DMS53 treated with DMSO at 0.1 percent for 48 hours (cell line): ENCODE measurements around the gene FPR3.
"Not testable (repeated sequence)": the region's sequence is repeated elsewhere in the genome, so short reads cannot be mapped to it uniquely, and the experiment has no call there.

Experiments
- DNase-seq: peaks from one replicate; lab custom pipeline; 2025; ENCODE audit not compliant: unreplicated experiment; lab: John Stamatoyannopoulos, UW

The FPR3 gene, protein sequence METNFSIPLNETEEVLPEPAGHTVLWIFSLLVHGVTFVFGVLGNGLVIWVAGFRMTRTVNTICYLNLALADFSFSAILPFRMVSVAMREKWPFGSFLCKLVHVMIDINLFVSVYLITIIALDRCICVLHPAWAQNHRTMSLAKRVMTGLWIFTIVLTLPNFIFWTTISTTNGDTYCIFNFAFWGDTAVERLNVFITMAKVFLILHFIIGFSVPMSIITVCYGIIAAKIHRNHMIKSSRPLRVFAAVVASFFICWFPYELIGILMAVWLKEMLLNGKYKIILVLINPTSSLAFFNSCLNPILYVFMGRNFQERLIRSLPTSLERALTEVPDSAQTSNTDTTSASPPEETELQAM

DNA sequence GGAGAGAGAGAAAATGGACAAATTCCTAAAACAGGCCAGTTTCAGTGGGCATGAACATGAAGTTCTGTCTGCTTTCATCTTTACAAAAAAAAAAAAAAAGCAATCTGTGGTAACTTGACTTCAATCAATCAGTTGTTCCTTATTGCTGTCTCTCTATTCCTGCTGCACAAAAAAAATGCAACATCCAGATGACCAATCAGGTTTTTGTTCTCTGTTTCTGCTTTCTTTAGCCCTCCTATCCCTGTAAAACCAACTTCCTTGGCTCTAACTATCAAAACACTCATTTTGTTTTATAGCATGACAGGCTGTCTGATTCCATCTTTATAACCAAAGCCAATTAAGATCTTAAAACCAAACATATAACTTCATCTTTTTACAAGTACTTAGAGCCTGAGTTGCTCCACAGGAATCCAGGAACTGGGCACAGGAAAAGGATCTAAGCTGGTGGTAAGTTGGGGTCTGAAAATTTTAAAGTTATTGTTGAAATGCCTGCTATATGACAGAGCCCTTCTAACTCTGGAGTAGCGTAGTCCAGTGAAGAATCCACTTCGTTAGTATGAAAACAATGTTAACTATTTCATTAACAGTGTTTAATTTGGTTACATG, at the start of gene FPR3:
Gene FPR3, plus strand, starts transcription at position 273 of the 606 bp plus-strand sequence. CDS start 28,592 bp downstream, outside the sequence.
- no peak for DNase-seq

DNA sequence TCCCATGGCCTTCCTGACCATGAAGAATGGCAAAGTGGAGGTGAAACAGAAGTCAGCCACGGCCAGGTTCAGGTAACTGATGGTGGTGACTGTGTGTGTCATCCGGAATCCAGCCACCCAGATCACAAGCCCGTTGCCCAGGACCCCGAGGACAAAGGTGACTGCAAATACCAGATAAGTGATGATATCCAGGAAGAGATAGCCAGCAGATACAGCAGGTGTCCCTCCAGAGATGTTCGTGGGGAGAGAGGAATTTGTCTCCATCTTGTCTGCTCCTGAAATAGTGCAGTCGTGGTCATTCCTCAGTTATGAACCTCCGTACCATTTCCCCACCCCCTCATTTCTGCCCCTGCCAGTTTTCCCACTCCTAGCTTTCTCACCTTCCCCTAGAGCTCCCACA, 48.2 kb upstream of the FPR3 start:
- DNase-seq: no peak

DNA sequence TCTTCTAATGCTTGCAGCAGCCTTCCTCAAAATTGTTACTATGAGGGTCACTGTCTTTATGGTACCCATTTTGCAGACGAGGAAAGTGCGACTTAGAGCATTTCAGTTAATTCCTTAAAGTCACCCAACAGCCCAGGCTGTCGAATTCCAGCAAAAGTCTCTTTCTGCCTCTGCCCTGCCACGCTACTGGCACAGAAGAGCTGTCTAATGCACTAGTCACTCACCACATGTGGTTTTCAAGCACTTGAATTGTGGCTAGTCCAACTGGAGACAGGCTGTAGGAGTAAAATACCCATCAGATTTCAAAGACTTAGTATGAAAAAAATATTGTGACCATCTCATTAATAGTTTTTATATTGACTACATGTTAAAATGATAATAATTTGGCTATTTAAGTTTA, 45.0 kb upstream of the FPR3 start:
- DNase-seq: no peak

DNA sequence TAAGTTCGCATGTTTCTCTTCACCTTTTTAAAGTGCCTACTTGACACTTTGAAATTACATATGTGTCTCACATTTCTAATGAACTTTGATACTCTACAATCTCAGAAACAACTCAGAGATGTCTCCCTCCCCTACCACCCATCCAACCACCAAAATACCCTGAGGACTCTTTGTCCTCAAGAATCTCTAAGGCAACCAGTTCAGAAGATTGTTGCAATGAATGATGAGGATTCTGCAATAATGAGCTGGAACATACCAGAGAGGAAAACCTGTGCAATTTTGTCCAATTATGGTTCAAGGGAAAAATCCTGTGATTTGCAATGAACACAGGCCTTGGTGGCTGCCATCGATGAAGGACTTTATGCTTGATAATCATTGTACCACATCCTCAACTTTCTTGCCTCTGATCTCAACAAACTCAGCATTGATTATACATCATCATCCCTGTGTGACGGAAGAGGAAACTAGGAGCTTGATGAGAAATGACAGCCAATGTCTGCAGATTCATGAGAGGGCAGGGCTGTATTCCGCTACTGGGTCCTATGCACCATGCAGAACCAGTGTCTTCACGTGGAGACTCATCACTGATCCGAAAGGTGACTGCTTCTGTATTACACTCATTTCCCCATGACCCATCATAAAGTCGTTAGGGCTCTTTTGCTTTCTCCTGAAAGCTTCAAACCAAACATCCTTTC, 44.4 kb upstream of the FPR3 start:
- no peak for DNase-seq

DNA sequence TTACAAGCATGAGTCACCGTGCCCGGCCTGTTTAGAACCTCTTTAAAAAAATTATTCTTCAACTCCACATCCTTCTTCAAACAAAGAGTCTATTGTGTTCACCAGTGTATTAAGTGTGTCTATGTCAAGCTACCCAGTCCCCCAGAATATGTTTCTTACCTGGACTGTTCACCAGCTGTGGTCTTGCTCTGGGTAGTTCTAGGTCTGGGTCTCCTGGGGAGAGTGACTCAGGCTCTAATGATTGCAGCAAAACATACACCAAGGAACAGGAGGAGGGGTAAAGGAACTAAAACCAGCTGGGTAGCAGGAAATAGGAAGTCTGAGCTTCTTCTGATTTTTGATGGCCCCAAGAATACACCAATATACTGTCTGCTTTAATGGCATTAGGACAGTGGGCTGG, 43.3 kb upstream of the FPR3 start, which contains the start of gene FPR1:
Gene FPR1, minus strand, starts transcription at position 224 of the 400 bp plus-strand sequence. CDS start 4,884 bp downstream, outside the sequence.
- no peak for DNase-seq

DNA sequence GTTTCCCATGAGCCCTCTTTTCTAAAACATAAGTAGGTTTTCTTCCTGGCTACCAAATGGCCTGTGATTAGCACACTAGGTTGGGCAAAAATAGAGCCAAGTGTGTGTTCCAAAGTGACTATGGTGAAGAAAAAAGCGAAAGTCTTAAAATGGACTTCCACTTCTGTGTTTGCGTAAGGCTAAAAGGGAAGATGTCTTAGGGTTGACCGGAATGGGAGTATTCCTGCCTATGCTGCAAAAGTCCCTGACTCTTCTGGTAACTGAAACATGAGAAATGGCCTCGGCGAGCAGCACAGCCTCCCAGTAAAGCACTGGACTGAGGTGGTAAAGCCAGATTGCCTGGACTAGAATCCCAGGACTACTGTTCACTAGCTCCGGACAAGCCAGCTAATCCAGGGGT, 40.8 kb upstream of the FPR3 start:
- DNase-seq: no peak

DNA sequence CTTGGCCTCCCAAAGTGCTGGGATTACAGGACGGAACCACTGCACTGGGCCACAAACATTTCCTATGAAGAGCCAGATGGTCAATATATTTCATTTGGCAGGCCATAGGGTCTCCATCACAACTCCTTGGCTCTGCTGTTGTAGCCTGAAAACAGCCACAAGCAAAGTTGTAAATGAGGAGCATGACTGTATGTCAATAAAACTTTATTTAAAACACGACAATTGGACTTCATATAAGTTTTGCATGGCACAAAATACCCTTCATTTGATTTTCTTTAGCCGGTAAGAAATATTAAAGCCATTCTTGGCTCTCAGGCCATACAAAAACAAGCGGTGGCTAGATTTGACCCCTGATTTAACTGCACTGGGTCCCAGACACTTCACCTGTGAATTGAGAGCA, 40.2 kb upstream of the FPR3 start:
- no peak for DNase-seq

DNA sequence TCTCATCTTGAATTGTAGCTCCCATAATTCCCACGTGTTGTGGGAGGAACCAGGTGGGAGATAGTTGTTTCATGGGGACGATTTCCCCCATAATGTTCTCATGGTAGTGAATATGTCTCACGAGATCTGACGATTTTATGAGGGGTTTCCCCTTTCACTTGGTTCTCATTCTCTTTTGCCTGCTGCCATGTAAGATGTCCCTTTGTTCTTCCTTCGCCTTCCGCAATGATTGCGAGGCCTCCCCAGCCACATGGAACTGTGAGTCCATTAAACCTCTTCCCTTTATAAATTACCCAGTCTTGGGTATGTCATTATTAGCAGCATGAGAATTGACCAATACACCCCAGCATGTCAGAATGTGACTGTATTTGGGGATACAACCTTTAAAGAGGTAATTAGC, 39.4 kb upstream of the FPR3 start:
- DNase-seq: no peak

DNA sequence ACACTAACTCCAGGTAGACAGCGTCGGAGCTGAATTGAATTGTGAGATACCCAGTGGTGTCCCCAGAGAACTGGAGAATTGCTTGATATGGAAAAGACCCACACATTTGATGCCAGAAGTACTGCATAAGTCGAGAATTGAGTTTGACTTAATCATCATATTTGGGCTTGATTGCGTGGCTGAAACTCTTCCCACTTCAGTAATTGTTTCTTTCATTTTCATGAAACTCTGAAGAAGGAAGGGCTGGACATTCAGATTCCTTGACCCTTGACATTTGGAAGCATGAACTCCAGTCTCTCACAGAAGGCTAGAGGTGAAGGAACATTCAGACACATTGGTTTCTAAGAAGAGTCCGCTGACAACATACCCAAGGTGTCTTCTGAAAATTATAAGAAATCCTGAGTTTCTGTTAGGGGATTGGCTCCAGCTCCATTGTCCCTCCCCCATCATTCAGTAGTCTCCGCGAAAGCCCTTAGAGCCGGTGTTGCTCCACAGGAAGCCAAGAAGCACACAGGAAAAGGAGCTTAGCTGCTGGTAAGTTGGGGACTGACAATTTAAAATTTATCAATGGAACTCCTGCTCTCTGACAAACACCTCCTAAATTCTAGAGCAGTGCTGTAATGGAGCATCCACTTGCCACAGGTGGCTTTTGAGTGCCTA, 34.1 kb upstream of the FPR3 start, which contains the start of gene FPR2:
Gene FPR2, plus strand, starts transcription at position 484 of the 660 bp plus-strand sequence. CDS start 7,479 bp downstream, outside the sequence.
- no peak for DNase-seq

DNA sequence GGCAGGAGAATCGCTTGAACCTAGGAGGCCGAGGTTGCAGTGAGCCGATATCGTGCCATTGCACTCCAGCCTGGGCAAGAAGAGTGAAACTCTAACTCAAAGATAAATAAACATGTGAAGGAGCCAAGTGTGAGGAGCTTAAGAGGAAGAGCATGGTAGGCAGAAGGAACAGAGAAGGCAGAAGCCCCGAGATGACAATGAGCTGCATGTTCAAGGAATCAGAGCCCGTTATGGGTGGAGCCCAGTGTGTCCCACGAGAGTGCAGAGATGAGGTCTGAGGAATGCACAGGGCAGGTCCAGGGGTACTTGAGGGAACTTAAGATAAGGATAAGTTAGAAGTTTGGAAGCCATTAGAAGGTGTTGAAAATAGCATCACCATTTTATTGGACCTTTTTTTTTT, 33.3 kb upstream of the FPR3 start:
- DNase-seq: no peak

DNA sequence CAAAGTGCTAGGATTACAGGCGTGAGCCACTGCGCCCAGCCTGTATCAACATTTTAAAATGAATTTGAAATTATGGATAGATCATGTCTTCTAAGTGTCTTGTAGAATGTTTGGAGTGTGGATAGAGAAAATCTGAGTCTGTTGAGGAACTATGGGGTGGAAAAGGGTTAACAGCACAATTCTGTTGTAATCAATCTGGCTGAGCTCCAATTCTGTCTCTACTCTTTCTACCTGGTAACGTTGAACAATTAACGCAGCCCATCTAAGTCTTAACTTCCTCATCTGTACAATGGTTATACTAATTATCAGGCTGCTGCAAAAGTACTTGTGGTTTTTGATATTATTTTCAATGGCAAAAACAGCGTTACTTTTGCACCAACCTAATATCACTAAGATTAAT, 29.9 kb upstream of the FPR3 start:
- no peak for DNase-seq

DNA sequence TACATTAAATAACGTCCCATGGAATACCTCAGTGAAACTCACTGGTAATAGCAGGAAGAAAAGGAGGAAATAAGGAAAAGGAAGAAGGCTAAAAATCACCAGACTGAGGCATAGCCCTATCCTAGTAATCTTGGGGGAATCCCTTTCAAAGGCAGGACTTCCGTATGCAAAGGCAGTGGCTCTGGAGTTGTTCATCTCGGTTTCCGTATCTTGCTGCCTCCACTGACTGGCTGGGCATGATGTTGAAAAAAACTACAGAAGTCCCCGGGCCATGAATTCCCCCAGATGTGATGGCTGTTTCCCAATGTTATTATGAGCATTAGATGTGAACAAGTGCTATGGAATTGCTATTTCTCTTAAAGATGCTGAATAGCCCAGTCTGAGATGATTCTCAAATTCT, 28.5 kb upstream of the FPR3 start:
- DNase-seq: no peak

DNA sequence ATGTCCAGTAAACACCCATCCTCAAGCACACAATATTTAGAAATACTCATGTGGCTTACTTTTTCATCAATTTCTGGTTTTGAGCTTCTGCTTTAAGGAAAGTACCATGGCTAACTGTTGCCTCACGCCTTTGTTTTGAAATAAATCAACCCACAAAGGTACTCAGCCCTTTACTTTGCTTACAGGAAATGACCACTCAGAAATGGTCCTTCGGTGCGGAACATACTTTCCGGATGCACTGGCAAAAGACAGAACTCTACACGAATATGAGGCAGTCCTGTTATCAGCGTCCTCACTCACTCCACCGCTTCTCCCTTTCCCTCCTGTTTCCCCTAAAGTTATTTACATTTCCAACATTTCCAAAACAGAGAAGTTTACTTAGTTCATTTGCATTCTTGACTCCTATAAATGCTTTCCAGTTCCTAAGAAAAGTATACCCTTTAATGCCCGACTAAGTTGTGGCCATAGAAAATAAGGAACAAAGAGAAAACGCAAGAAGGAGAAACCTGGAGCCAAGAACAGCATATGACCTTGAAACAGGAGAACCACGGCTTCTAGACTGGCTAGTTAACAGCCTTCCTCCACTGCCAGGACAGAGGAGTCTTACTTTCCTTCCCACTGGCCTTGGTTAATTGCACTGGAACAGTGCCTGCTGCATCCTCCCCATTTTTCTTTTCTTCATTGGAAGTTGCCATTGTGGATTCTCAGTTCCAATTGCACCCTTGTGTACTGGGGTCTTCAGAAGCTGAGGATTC, 23.4 kb upstream of the FPR3 start:
- DNase-seq: no peak

DNA sequence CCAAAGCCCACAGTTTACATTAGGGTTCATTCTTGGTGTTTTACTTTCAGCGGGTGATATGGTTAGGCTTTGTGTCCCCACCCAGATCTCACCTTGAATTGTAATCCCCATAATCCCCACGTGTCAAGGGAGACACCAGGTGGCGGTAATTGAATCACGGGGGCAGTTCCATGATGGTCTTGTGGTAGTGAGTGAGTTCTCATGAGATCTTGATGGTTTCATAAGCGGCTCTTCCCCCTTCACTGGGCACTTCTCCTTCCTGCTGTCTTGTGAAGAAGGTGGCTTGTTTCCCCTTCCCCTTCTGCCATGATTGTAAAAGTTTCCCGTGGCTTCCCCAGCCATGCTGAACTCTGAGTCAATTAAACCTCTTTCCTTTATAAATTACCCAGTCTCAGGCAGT, 22.0 kb upstream of the FPR3 start:
- no peak for DNase-seq

DNA sequence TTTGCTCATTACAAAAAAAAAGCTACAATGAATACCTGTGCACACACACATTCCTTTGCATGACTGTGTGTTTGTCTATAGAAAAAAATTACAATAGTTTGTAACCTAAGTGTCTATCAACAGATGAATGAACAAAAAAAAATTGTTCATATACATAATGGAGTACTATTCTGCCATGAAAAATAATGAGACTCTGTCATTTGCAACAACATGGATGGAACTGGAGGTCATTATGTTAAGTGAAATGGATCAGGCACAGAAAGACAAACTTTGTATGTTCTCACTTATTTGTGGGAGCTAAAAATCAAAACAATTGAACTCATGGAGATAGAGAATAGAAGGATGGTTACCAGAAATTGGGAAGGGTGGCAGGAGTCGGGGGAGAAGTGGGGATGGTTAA, 18.4 kb upstream of the FPR3 start:
- DNase-seq: not testable (repeated sequence)

DNA sequence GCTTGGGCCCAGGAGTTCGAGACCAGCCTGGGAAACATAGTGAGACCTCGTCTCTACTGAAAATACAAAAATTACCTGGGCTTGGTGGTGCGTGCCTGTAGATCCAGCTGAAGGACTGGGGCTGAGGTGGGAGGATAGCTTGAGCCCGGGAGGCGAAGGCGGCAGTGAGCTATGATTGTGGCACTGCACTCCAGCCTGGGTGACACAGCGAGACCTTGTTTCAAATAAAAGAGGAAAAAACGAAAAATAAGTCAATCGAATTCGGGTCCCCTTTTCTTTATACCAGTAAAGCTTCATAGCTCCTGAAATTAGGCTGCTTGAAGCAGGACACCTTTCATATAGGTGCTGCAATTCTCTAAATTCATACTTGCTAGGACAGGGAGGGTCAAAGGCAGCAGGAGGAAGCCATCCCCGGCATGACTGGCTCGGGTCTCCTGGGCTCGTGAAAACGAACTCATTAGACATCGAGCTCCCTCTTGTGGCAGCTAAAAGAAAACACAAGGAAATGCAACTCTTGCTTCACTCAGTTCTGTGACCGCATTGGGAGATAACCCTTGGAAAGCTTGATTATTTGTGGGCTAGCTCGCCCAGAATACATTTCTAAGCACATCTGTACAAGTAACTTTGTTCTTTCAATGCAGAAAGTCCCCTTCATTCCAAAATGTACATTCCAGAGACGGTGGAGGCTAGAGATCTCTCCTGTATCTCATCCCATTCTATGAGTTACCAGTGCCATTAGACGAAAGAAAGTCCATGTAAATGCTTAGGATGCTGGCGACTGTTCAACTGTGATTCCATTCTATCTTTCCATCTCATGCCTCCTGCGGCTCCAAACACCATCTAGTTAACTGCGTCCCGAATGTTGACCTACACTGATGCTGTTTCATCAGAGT, 17.1 kb upstream of the FPR3 start:
- peak; percentile 78 for DNase-seq

DNA sequence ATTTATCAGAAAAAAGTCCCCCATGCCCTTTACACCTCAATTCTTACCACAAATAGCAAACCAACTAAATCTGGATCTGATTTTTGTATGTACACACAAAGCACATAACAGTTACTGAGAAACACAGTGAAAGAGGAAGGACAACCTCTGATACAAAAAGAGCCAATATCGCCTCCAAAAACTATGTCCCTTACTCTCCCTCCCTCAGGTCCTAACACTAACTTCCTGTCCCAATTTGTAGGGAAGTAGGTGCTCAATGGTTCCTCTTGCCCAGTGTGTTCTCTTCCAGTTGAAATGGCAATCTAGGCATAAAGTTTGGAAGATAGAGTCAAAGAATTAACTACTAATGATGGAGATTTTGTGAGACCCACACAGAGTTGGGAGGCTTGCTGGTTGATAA, 15.8 kb upstream of the FPR3 start:
- DNase-seq: no peak

DNA sequence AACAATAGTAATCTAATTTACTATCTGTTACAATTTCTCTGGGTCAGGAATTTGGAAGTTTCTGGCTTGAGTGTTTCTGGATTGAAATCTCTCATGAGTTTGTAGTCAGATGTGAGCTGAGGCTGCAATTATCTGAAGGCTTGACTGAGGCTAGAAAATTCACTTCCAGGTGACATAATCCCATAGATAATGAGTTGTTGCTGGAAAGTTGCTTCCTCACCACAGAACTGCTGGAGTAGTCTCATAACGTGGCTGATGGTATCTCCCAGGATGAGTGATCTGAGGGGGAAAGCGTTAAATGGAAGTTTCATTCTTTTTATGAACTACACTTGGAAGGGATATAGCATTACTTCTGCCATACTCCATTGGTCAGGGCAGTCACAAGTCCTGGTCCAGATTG, 15.3 kb upstream of the FPR3 start:
- DNase-seq: no peak

DNA sequence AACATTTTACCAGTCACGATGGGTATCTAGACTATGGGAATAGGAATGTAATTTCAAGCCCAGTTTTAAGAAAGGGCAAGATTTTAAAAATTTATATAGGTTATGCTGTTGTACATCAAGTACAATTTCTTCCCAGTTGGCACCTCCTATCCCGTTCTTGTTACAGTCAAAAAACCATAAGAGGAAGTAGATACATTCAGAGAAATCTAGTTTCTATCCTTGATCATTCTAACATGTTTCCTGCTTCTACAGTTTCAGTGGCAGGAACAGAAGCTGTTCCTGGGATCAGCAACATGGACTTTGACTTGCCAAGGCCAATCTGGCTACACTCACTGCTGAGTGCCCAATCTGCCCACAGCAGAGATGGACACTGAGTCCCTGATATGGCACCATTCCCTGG, 14.7 kb upstream of the FPR3 start:
- no peak for DNase-seq

DNA sequence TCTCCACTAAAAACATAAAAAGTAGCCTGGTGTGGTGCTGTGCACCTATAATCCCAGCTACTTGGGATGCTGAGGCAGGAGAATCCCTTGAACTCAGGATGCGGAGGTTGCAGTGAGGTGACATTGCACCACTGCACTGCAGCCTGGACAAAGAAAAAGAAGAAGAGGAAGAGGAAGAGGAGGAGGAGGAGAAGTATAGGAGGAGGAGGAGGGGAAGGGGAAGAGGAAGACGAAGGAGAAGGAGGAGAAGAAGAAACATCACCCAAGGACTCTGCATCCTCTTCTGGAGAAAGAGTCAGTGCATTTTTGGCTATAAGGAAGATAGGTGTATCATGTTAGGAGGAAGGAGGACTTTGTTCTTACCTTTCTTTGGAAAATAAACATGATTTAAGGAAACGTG, 13.0 kb upstream of the FPR3 start:
- no peak for DNase-seq
